Measurements from ENCODE around the gene MYMK.

Gene MYMK

DNA sequence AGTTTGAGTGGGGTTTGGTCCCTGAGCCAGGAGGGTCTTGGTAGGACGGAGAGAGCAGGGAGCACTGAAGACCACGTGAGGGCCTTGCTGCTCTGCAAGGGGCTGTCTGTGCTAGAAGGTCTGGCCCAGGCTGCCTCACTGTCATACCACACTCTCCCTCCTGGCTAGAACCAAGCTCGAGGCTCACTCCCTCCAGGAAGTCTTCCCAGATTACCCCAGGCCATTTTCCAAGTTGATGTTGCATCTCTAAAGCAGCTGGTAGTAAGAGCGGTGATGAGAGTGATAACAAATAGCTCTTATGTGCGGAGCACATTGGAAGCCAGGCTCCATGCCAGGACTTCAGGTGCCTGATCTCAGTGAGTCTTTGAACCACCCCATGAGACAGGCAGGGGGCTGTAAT is 6.6 kb downstream of the MYMK start:
- no peak for DNase-seq (ENCODE audit: low spot score)

DNA sequence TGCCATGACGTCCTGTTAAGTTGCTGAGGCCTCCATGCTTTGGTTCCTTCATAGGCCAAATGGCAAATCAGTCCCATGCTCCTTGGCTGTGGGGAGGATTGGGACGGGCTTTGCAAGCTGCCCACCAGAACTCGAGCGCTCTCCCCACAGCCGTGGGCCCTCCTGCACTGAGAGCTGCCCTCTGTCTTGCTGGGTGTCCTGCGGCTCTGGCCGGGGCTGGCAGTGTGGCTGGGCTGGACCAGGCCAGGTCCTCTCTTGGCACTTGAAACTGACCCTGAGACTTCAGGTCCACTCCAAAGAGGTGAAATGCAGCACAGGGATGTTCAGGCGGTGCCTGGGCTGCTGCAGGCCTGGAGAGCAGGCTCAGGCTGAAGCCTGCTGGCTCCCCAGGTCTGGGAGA is 7.0 kb downstream of the MYMK start:
- no peak for DNase-seq (ENCODE audit: low spot score)

DNA sequence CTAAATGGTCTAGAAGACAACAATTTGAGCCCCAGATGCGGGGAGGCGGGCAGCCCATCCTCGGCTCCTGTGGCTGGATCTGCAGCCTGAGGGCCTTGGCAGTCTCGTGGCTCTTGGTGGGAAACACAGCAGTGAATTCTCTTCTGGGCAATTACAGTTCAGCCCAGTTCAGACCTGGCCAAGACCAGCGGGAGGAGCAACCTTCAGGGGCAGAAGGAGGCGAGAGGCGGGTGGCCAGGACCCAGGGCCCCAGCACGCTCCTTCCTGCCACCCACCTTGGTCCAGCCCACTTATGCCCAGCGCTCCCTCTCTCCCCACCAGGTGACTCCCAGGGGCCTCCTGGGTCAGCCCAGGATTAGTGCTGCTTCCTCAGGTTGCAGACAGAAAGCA is 7.8 kb downstream of the MYMK start:
- no peak for DNase-seq (ENCODE audit: low spot score)

DNA sequence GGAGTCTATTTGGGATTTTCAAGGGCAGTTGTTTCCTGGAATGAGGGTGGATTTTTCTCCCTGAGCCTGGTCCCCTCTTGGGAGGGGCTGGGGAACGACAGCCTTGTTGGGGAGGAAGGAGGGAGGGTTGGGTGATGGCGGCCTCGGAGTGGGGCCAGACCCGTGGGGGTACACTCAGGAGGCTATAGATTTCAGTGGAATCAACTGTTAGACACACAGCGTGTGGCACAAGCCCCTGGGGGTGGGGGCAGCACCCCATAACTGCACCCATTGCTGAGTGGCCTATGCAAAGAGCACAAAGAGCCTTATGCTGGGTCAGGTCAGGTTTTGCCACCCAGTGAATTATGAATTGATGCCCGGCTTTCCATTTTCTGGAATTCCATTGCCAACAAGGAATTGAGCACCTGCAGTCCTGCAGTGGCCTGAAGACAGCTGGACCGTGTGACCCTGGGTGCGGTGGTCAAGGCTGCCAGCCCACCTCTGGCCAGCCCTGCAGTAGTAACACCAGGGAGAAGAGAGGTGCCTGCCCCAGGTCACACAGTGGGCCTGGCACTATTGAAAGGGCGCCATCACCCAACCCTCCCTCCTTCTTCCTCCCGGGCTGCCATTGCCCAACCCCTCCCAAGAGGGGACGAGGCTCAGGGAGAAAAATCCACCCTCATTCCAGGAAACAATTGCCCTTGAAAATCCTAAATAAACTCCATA is 8.4 kb downstream of the MYMK start:
- DNase-seq (ENCODE audit: low spot score): no peak

DNA sequence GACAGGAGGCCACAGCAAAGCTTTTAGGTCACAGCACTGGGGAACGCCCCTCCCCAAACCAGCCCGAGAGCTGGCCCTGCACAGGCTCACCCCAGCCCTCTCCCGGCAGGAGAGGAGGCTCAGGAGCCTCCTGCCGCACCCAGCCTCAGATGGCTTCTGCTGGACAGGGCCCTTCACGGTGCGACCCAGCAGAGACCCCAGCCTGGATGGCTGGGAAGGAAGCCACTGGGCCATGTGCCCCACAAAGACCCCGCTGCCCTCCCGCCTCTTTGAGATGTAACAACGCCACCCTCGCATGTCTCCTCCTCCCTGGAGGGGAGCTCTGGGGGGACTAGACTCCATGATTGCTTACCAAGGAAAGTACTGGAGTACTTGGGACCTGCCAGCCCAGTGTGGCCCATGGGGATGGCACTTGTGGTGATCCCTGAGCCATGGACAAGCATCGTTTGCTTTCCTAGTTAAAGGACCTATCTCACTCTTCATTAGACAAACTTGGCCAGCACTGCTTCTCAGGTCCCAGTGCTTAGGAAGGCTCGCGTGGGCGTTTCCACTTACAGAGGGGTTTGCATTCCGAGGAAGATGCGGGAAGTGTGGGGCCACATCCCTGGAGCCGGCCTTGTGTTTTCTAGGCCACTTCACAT is 9.0 kb downstream of the MYMK start:
- no peak for DNase-seq (ENCODE audit: low spot score)

DNA sequence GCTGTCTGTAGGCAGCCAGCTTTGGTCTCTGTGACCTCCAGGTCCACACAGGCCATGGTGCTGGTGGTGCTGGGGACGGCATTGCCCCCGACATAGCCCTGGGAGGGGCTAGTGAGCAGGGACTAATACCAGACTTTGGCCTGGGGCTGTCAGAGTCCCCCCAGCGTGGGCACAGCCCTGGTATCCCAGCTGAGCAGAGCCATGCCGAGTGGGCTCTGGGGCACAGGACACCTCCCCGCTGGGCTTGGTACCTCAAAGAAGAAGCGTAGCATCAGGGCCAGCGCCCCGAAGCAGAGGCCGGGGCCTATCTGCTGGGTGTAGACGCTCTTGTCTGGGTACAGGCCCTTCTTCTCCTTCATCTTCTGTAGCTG is 9.5 kb downstream of the MYMK start:
- DNase-seq (ENCODE audit: low spot score): no peak

DNA sequence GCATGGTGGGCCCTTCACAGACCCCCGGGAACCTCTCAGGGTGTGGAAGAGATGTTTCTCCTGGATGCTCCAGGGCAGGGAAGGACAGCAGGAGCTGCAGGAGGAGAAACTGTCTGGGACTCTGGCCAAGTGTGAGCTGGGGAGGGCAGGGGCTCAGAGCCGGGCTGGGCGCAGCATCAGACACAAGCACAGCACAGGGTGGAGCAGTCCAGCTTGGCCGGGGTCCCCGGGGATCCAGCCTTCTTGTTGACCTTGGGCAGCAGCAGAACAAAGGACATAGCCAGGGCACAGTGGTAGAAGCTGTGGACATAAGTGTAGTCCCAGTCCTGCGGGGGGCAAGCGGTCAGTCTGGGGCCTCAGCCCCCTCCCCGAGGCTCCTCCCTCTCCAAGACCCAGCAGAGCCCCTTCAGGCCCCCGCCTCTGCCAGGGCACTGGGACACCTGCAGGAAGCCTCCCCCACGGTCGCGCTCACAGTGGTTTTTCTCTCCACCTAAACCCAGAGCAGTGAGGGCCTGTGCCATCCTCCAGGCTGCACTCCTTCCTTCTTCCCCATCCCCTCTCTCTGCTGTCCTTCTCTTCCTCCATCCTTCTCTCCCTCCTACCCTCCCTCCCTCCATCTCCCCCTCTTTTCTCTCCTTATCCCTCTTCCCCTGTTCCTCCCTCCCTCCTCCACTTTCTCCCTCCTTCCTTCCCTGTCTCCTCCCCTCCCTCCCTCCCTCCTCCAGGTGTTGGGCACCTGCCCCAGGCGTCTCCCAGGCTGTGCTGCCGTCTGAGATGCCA is 10.1 kb downstream of the MYMK start:
- no peak for DNase-seq (ENCODE audit: low spot score)

DNA sequence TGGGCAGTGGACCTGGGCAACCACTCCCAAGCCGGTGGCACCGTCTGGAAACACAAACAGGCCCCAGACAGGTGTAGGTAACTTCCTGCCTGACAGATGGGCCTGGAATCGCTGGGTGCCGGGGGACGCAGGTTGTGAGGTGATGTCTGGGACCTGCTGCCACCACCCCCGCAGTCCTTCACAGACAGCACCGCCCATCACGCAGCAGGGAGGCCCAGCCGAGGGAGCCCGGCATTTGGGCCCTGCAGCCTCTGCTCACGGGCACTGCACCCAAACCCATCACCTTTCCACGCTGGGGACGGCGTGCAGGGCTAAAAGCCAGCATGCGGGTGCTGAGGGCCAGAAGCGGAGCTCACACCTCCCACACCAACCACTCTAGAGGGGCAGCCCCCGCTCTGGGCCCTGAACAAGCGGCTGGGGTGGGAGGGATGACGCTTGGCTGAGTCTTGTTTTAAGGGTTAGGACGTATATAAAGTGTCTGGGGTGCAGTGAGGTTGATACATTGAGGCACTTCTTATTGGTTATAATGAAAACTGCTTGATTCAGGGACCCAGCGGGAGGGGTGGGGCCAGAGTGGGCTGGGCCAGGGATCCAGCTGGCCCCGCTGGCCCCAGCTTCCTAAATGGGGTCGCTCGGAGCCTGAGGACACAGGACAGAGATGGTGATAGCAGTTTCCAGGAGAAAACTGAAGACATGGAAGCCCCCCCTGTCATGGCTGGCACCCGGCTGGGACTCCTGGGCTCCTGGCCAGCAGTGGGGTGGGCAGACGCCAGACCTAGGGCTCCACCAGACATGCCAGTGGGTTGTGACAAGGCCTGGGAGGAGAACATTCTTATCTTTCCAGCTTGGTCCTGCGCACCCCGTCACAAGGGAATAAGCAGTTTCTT is 11.3 kb downstream of the MYMK start:
- DNase-seq (ENCODE audit: low spot score): no peak

DNA sequence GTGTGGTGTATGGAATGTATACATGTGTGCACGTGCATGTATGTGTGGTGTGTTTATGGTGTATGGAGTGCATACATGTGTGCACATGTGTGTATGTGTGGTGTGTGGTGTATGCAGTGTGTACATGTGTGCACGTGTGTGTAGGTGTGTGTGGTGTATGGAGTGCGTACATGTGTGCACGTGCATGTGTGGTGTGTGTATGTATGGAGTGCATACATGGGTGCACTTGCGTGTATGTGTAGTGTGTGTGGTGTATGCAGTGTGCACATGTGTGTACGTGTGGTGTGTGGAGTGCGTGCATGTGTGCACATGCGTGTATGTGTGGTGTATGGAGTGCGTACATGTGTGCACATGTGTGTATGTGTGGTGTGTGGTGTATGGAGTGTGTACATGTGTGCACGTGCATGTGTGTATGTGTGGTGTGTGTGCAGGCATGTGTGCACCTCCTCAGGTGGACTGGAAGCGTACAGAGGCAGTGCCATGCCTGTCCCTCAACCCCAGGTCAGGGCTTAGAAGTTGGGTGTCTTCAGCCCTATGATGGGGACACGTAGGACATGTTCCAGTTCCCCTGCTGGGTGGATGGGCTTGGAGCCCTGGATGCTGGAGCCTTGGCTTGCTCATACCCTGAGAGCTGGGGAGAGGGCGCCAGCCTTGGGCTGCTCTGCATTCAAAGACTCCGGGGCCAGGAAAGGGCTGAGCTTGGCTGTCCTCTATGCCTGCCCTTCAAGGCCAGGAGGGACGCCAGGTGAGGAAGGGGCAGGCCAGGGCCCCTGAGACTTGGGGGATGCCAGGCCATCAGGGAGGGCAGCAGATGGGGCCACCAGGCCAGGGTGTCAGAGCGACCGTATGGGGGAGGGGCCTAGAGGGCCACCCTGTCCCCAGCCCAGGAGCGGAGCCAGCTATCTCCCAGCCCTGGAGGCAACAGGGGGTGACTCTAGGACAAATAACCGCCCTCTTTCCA is 12.2 kb downstream of the MYMK start:
- DNase-seq (ENCODE audit: low spot score): no peak

DNA sequence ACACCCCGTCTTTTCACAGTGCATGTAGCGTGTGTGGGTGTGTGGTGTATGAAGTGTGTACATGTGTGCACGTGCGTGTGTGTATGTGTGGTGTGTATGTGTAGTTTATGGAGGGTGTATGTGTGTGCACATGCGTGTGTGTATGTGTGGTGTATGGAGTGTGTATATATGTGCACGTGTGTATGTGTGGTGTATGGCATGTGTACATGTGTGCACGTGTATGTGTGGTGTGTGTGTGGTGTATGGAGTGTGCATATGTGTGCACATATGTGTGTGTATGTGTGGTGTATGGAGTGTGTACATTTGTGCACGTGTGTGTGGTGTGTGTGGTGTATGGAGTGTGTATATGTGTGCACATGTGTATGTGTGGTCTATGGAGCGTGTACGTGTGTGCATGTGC is 13.2 kb downstream of the MYMK start:
- no peak for DNase-seq (ENCODE audit: low spot score)

DNA sequence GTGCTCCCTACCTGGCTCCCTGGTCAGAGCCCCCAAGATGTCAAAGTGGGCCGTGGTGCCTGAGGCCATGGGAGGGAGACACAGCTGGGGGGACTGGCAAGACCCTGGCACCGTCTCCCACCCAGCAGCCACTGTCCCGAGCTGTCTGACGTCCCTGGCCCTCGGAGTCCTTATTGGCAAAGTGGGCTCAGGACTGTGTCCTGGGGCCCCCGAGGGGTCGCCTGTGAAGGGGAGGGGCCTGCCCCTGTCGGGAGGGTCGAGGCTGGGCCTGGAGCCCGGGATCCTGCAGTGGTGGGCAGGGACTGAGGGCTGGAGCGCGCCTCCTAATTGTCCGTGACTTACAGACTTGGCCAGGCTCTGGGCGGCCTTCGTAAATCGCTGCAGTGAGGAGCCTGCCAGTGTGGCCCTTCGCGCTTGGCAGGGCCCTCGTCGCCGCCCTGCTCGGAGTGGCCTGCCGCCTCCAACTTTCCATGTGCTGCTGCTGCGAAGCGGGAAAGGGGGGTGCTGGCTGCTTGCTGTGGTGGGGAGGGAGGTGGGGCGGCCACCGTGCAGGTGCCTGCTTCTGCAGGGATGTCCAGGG is 13.7 kb downstream of the MYMK start:
- no peak for DNase-seq (ENCODE audit: low spot score)

DNA sequence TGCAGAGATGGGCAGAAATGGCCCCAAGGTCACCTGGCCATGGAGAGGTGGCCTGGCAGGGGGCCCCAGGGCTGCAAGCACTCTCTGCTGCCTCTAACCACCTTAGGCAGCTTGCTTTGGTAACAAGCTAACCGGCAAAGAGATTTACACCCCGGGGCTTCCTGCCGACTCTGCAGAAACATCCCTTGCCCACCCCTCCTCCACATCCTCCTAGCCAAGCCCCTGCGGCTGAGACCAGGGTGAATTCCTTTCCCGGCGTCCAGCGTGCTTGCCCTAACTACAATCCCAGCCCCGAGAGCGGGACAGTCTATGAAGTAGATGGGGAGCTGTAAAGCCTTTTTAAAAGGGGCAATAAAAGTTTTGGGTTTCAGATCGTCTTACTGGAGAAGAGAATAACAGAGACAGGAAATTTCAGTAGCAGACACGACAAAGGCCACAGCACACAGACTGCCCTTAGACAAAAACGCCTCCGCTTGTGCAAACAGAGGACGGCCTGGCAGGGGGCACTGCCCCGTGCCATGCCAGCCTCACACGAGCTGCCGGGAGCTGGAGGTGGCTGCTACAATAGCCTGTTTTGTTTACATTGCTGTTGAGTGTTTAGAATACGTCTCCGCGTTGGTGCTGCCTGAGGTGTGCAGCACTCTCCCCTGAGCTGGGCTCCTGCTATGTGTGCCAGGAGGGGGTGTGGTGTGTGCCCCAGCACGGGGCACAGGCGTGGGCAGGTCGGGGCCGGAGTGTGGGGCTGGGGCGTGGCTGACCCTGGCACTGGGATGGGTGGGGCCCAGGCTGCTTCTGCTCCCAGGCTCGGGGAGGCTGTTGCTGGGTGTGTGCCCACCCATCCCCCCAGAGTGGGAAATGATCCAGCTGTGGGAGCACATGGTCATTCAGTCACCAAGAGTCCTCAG is 15.3 kb downstream of the MYMK start:
- DNase-seq (ENCODE audit: low spot score): no peak

DNA sequence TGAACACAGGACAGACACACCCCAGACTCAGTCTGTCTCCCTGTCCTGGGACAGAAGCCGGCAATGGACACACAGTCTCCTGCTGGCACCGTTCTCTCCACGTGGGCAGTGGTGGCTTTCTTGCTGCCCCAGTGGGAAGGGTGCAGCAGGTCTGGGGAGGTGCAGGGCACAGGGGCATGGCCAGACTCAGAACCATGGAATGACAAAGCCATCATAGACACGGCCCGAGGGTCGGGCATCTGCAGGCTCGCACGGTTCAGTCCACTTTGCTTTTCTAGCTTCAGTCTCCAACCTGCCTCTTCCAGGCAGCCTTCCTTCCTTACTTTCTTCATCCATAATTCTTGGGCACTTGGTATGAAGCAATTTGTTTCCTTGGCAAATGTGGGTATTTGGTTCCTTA is 16.7 kb downstream of the MYMK start:
- no peak for DNase-seq (ENCODE audit: low spot score)

DNA sequence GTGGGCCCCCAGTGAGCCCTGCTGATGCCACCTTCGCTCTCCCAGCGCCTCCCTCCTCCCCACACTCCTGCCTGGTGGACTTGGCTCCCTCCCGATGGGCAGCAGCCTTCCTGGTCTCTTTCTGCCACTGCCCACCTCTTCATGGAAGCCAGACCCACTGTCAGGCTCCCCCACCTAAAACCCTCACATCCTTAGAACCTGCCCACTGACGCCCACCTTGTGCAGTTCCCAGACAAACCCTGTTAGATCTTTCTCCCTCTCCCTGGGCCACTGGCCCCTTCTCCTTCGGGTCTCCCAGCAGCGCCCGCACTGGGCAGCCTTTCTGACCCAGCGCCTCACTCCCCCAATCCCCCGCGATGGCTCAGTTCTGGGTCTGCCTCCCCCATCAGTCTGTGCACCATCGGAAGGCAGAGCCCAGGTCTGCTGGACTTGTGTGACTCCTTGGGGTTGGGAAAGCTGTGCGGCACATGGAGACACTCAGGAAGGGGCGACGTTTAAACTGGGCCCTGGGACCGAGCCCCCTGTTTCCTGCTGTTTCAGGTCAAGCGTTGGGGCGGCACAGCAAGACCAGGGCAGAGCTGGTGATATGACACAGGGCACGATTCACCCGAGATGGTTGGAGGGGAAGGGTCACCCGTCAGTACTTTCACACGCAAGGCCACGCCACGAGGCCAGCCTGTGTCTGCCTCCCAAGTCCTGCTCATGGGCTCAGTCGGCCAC is 17.4 kb downstream of the MYMK start:
- no peak for DNase-seq (ENCODE audit: low spot score)

DNA sequence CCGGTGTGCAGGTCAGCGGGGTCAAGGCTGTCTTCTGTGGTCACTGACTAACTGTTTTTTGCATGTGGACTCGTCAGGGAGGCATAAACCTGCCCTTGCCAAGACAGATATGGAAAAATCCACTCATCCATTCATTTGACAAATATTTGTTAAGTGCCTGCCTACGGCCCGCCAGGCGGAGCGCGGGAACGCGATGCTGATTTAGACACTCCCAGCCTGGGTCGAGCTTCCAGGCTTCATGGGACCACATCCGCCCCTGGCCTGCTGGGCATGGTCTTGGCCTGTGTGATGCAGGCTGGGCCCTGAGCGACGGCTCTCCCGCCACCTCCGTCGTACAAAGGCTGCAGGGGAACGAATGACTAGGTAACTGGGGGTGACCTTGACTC is 18.1 kb downstream of the MYMK start:
- DNase-seq (ENCODE audit: low spot score): no peak

DNA sequence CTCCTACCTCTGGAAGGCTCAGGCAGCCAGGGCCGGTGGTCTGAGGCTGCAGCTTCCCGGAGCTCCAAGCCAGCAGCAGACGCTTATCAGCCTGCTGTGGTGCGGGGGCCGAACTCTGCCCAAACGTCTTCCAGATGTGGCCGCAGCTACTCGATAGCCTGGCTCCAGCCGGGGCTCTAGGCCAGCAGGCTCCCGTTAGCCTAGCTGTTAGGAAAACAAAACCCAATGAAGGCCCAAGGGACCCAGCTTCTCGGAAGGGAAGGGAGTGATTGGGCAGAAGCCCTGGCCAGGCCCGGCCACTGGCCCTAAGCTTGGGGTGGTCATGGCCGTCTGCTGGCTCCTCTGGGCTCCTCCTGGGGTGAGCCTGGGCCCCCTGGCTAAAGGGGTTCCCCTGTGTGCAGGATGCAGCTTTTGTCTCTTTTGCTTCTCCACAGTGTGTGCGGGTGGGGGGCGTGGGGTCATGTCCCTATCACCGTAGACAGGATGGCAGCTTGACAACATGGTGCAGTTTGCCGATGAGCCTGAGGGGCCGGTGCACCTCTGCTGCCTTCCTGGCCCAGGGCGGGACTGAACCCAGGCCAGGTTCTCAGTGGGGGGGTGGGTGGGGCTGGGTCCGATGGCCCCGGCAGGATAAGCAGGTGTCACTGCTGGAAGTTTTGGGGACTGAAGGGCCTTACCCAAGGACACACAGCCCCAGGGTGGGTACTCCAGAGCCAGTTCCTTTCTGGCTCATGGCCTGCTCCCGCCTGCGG is 18.7 kb downstream of the MYMK start:
- no peak for DNase-seq (ENCODE audit: low spot score)

DNA sequence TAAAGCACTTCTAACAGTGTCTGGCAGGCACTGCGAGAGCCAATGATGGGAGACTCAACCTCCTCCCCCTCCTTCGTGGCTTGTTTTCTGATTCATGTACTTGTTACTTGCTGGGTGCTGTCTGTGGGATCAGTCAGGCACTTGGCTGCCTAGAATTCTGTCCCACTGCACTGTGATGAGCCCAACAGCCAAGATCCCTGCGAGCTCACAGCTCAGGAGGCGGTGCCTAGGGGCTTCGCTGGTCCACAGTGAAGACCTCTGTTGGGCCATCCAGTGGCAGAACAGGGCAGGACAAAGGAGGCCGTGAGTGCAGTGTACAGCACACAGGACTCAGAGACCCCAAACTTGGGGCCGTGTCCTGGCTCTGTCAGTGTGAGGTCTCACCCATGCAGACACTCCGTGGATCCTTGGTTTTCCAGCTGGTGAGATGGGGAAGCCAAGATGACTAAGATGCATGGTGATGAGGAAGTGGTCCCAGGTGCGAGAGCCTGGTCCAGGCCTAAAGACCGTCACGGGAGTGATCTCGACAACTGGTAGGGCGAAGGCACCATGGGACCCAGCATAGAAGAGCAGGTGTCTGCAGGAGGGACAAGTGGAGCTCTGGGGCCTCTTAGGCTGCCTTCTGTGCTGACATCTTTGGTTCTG is 19.5 kb downstream of the MYMK start:
- DNase-seq (ENCODE audit: low spot score): no peak

DNA sequence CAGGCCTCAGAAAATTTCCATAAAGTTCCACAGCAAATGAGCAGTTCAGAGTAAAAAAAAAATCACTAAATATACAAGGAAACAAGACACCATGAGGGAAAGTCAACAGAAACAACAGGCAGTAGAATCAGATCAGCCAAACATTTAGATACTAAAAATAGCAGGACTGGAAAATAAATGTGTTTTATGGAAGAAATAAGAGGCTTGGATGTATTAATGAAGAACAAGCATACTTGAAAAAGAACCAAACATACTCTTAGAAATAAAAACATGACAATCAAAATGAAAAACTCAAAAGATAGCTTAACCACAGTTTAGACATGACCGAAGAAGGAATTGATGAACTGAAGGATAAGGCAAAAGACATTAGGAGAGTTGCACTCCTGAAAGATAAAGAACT is 22.6 kb downstream of the MYMK start:
- DNase-seq (ENCODE audit: low spot score): no peak

All from CD4-positive, alpha-beta T cell treated with Interleukin-15 for 4 hours (primary cell).